Measurements from ENCODE around the gene ARMC9.

Gene ARMC9

GRCh38 chr2:231228974-231229529 is 30.6 kb downstream of the ARMC9 start:
- peaks cover 6% of the 10 kb centered on the region; the same call in 1 of the 2 replicates for H3K4me1 ChIP-seq (ENCODE audit: control insufficient read depth, insufficient read depth, low read length)
- CTCF ChIA-PET, result interaction anchor here (0.6 to 4.9 kb wide), 8 partner anchors 15 to 400 kb away, joined by 3 to 48 read pairs (median 4); no protein-coding TSS in a partner anchor
- POLR2A ChIA-PET, result no interaction called here
- H3K9me3 ChIP-seq (ENCODE audit: control insufficient read depth, insufficient read depth, low read depth, low read length), result no peaks in the 10 kb centered on the region
- H3K36me3 ChIP-seq (ENCODE audit: control insufficient read depth in 2 of 2, insufficient read depth in 1 of 2, low read length in 2 of 2), result peaks cover 0 to 29% of the 10 kb centered on the region in 2 experiments
- no peak overlapping the region for H3K27ac ChIP-seq (ENCODE audit: extremely low read depth, low read depth, low read length)
- no peak overlapping the region for H3K4me3 ChIP-seq (ENCODE audit: low read depth, low read length)
- TF ChIP-seq ZNF266 (tag by site-specific recombination; IDR thresholded peaks at IDR 0.05; ENCODE audit: low read depth) (no peak), ZNF624 (tag by site-specific recombination; IDR thresholded peaks at IDR 0.05) (no peak), PRDM4 (tag by site-specific recombination; IDR thresholded peaks at IDR 0.05) (no peak), ZNF391 (tag by site-specific recombination; IDR thresholded peaks at IDR 0.05; ENCODE audit: borderline replicate concordance, low read depth) (no peak), BCL11A (tag by site-specific recombination; IDR thresholded peaks at IDR 0.05; ENCODE audit: low read depth) (no peak), ZNF549 (tag by site-specific recombination; IDR thresholded peaks at IDR 0.05) (no peak), ZBTB44 (tag by site-specific recombination; IDR thresholded peaks at IDR 0.05) (no peak), TSHZ1 (tag by site-specific recombination; IDR thresholded peaks at IDR 0.05; ENCODE audit: borderline replicate concordance) (no peak), ZNF660 (tag by site-specific recombination; IDR thresholded peaks at IDR 0.05) (no peak), KLF7 (tag by site-specific recombination; IDR thresholded peaks at IDR 0.05; ENCODE audit: borderline replicate concordance) (no peak), ZNF580 (tag by site-specific recombination; IDR thresholded peaks at IDR 0.05) (no peak), ZNF747 (tag by site-specific recombination; IDR thresholded peaks at IDR 0.05) (no peak)

- Histone ChIP-seq H3K4me3 (ENCODE audit: low read depth, low read length) (no peak overlapping the region), H3K36me3 (ENCODE audit: control insufficient read depth in 2 of 2, insufficient read depth in 1 of 2, low read length in 2 of 2) (peaks cover 0 to 16% of the 10 kb centered on the region in 2 experiments; a peak in 2 of 3 replicates), H3K9me3 (ENCODE audit: control insufficient read depth, insufficient read depth, low read depth, low read length) (no peaks in the 10 kb centered on the region), H3K4me1 (ENCODE audit: control insufficient read depth, insufficient read depth, low read length) (no peaks in the 10 kb centered on the region), H3K27ac (ENCODE audit: extremely low read depth, low read depth, low read length) (no peak overlapping the region)
- ChIA-PET POLR2A (no interaction called here), CTCF (interaction anchor here (0.7 to 1.5 kb wide), 2 partner anchors 33 to 177 kb away, joined by 3 to 5 read pairs; no protein-coding TSS in a partner anchor)
- TF ChIP-seq ZNF292 (tag by site-specific recombination; IDR thresholded peaks at IDR 0.05; ENCODE audit: borderline replicate concordance, low read depth), result no peak
- TF ChIP-seq ZNF24 (tag by site-specific recombination; IDR thresholded peaks at IDR 0.05), result no peak
- TF ChIP-seq ZNF747 (tag by site-specific recombination; IDR thresholded peaks at IDR 0.05), result no peak
- no peak for TF ChIP-seq ZBTB11 (tag by site-specific recombination; conservative IDR thresholded peaks at IDR 0.05; ENCODE audit: low read depth)
- no peak for TF ChIP-seq ZNF624 (tag by site-specific recombination; IDR thresholded peaks at IDR 0.05)
Observed at GRCh38 chr2:231235217-231235616, 36.8 kb downstream of the ARMC9 start.
